Panc1 (cell line): ENCODE measurements around the gene PPP1R9A.

ENCODE experiments used
- POLR2AphosphoS5 ChIP-seq: IDR thresholded peaks from 2 replicates; pipeline ENCODE4 v1.6.1; 2012; ENCODE audit warnings: mild to moderate bottlenecking, low read depth, low read length, moderate library complexity
- REST ChIP-seq, 2 experiments: IDR thresholded peaks; 2 replicates each; pipeline ENCODE4 v1.6.1; 2011 to 2012; ENCODE audit warnings: low read depth in 2 of 2, control low read depth in 1 of 2, low read length in 1 of 2, mild to moderate bottlenecking in 1 of 2, moderate library complexity in 1 of 2; ENCODE audit not compliant: insufficient read depth in 1 of 2
- SIN3A ChIP-seq: IDR thresholded peaks from 2 replicates; pipeline ENCODE4 v1.6.1; 2012; ENCODE audit warnings: low read depth, mild to moderate bottlenecking, low read length, moderate library complexity, borderline replicate concordance; ENCODE audit not compliant: insufficient read depth
- TCF7L2 ChIP-seq: IDR thresholded peaks from 2 replicates; pipeline ENCODE4 v1.6.1; 2011; ENCODE audit warnings: mild to moderate bottlenecking, low read depth, low read length, inconsistent platforms
- TF ChIP-seq, protein P1 (sequence below): fragments of 450-650 bp; IDR thresholded peaks from 2 replicates; pipeline ENCODE4 v1.5.1; 2017; ENCODE audit warnings: mild to moderate bottlenecking

- TF ChIP-seq, protein P1, sequence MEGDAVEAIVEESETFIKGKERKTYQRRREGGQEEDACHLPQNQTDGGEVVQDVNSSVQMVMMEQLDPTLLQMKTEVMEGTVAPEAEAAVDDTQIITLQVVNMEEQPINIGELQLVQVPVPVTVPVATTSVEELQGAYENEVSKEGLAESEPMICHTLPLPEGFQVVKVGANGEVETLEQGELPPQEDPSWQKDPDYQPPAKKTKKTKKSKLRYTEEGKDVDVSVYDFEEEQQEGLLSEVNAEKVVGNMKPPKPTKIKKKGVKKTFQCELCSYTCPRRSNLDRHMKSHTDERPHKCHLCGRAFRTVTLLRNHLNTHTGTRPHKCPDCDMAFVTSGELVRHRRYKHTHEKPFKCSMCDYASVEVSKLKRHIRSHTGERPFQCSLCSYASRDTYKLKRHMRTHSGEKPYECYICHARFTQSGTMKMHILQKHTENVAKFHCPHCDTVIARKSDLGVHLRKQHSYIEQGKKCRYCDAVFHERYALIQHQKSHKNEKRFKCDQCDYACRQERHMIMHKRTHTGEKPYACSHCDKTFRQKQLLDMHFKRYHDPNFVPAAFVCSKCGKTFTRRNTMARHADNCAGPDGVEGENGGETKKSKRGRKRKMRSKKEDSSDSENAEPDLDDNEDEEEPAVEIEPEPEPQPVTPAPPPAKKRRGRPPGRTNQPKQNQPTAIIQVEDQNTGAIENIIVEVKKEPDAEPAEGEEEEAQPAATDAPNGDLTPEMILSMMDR = no peak
- TF ChIP-seq POLR2AphosphoS5 (no peak), REST (IDR thresholded peaks at IDR 0.05; ENCODE audit: insufficient read depth in 1 of 2, low read depth in 2 of 2, low read length in 1 of 2) (no peak), TCF7L2 (no peak), SIN3A (no peak)
These were observed 355.5 kb downstream of the PPP1R9A start for GRCh38 chr7:95262875-95263274.
